ENCODE data around the gene PCNA. TPM values are rescaled to one million over a fixed set of nuclear protein-coding genes. Genes with fewer than 3 reads are reported as not detected.

PCNA gene
- total RNA-seq, 1 experiment from 2014 or later = 274 TPM

GRCh38 chr20:5091902-5092301 lies 27.9 kb downstream of the PCNA start:
- no peaks in the 10 kb centered on the region for H3K4me1 ChIP-seq (ENCODE audit: insufficient read depth, low read length)
- H3T11ph ChIP-seq (ENCODE audit: low read length) = no peak overlapping the region
- H2AK5ac ChIP-seq (ENCODE audit: insufficient read length, low read length) = no peak overlapping the region
- Mint-ChIP-seq H3K27ac (peak overlapping the region in 1 of 3 experiments; percentile 24; a peak in 1 of 7 replicates), H3K36me3 (ENCODE audit: insufficient read depth in 1 of 3, low read depth in 3 of 3) (peaks cover 4 to 11% (median 10%) of the 10 kb centered on the region in 3 experiments; a peak in 6 of 7 replicates), H3K9me3 (no peaks in the 10 kb centered on the region), H3K4me3 (no peak overlapping the region), H3K27me3 (ENCODE audit: low read depth) (no peaks in the 10 kb centered on the region), H3K4me1 (peaks cover 0 to 3% of the 10 kb centered on the region in 2 experiments; a peak in 1 of 4 replicates)
- H2BK12ac ChIP-seq (ENCODE audit: insufficient read length, low read depth, low read length) = no peak overlapping the region
- no peak overlapping the region for H4K5ac ChIP-seq (ENCODE audit: insufficient read length, low read depth, low read length)
- H2AFZ ChIP-seq (ENCODE audit: low read length) = no peak overlapping the region
- no peak overlapping the region for H3K23ac ChIP-seq (ENCODE audit: insufficient read length, low read depth, low read length)
- no peaks in the 10 kb centered on the region for H3K23me2 ChIP-seq (ENCODE audit: insufficient read length, low read depth, low read length, poor library complexity, severe bottlenecking)
- no peak overlapping the region for H4K91ac ChIP-seq (ENCODE audit: insufficient read length, low read depth, low read length)
- no peaks in the 10 kb centered on the region for H4K20me1 ChIP-seq (ENCODE audit: control insufficient read depth, insufficient read depth, insufficient read length)
- TF ChIP-seq CTCF (conservative IDR thresholded peaks at IDR 0.05) = no peak
- DNase-seq = no peak
- H3K4me2 ChIP-seq (ENCODE audit: insufficient read depth, insufficient read length, low read length) = no peak overlapping the region
- H3K27ac ChIP-seq (ENCODE audit: insufficient read length, low read depth, low read length) = no peak overlapping the region
- H2BK15ac ChIP-seq (ENCODE audit: low read depth, low read length) = no peak overlapping the region
- H3K27me3 ChIP-seq (ENCODE audit: insufficient read depth, low read length) = no peaks in the 10 kb centered on the region
- no peak overlapping the region for H2BK5ac ChIP-seq (ENCODE audit: insufficient read length, low read length)
- H2BK120ac ChIP-seq (ENCODE audit: low read depth, low read length, poor library complexity, severe bottlenecking) = no peak overlapping the region
- no peak overlapping the region for H3K9ac ChIP-seq (ENCODE audit: extremely low read depth, insufficient read length, low read length)
- H3K79me1 ChIP-seq (ENCODE audit: insufficient read depth, low read depth, low read length, poor library complexity, severe bottlenecking) = no peaks in the 10 kb centered on the region
- H3K9me3 ChIP-seq (ENCODE audit: control insufficient read depth, low read depth, low read length) = no peaks in the 10 kb centered on the region
- no CpG with 5 or more reads among the region's 6 CpGs for WGBS (ENCODE audit: extremely low coverage, insufficient read length, low lambda C conversion rate)
- no peak overlapping the region for H3K56ac ChIP-seq (ENCODE audit: insufficient read length, low read depth, low read length)
- no peak overlapping the region for H3K4ac ChIP-seq (ENCODE audit: low read depth, low read length)
- H3K14ac ChIP-seq (ENCODE audit: insufficient read depth, low read length) = no peak overlapping the region
- no peak overlapping the region for H4K8ac ChIP-seq (replicated peaks; ENCODE audit: insufficient read length, low read depth, low read length)
- H3K18ac ChIP-seq (ENCODE audit: insufficient read length, low read depth, low read length) = no peak overlapping the region
- H2BK20ac ChIP-seq (ENCODE audit: low read depth, low read length, poor library complexity, severe bottlenecking) = no peak overlapping the region
- no peaks in the 10 kb centered on the region for H3K79me2 ChIP-seq (ENCODE audit: insufficient read depth, low read length)

All from H9 (cell line).